ENCODE measurements around the gene GCNT2.

GCNT2 gene

DNA sequence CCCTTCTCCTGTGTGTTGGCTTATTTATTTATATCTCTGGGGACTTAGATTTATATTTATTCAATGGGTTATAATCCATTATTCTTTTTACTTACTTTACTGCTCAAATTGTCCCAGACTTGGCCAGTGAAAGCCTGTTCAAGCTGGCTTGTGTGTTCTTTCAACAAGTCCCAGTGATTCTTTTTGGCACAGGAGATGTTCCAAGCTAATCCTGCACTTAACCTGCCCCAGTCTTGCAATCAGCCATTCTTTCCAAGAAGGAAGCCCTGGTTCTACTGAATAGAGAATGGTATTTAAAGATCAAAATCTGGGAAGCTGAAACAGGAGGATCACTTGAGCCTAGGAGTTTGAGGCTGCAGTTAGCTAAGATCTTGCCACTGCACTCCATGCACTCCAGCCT, 26.7 kb downstream of the GCNT2 start:
- DNase-seq (ENCODE audit: low read depth in 2 of 2) = no peak
- no peak overlapping the region for H3K4me3 ChIP-seq (replicated peaks in 1 of 2; ENCODE audit: low read depth in 2 of 2, low read length in 2 of 2)
- TF ChIP-seq, protein P1, sequence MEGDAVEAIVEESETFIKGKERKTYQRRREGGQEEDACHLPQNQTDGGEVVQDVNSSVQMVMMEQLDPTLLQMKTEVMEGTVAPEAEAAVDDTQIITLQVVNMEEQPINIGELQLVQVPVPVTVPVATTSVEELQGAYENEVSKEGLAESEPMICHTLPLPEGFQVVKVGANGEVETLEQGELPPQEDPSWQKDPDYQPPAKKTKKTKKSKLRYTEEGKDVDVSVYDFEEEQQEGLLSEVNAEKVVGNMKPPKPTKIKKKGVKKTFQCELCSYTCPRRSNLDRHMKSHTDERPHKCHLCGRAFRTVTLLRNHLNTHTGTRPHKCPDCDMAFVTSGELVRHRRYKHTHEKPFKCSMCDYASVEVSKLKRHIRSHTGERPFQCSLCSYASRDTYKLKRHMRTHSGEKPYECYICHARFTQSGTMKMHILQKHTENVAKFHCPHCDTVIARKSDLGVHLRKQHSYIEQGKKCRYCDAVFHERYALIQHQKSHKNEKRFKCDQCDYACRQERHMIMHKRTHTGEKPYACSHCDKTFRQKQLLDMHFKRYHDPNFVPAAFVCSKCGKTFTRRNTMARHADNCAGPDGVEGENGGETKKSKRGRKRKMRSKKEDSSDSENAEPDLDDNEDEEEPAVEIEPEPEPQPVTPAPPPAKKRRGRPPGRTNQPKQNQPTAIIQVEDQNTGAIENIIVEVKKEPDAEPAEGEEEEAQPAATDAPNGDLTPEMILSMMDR (IDR thresholded peaks at IDR 0.05; ENCODE audit: low read depth, low read length) = no peak

DNA sequence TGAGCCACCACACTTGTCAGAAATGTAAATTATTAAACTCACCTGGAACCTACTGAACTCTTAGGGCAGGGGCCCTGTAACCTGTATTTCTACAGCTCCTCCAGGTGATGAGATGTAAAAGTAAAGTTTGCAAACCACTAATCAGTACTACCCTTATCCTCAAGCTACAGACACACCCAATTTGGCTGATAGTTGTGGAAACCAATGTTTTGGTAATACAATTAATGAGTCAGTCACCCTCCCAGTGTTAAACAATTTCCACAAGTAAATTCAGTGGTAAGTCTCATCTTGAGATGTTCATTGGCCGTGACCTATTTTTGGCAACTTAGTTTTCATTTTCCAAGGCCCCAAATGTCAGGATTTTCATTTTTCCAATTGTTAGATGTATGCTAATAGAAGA, 29.6 kb downstream of the GCNT2 start:
- no peak for DNase-seq (ENCODE audit: low read depth in 2 of 2)
- TF ChIP-seq, protein P1 (IDR thresholded peaks at IDR 0.05; ENCODE audit: low read depth, low read length) = no peak
- no peak overlapping the region for H3K4me3 ChIP-seq (replicated peaks in 1 of 2; ENCODE audit: low read depth in 2 of 2, low read length in 2 of 2)

DNA sequence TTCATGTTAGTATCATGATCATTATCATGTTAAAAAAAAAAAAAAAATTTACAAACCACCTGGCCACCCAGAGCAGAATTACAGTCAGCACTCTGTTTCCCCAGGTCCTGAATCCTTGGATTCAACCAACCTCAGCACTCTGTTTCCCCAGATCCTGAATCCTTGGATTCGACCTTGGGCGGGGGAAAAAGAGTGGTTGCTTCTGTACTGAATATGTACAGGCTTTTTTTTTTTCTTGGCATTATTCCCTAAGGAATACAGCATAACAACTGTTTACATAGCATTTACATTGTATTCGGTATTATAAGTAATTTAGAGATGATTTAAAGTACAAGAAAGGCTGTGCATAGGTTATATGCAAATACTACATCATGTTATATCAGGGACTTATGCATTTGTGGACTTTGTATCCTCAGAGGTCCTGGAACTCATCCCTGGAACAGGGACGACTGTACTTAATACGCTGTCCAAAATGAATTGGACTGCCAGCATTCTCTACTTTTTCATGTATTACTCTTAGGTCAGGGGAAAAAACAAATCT, 31.2 kb downstream of the GCNT2 start:
- no peak for DNase-seq (ENCODE audit: low read depth in 2 of 2)
- TF ChIP-seq, protein P1 (IDR thresholded peaks at IDR 0.05; ENCODE audit: low read depth, low read length) = no peak
- no peak overlapping the region for H3K4me3 ChIP-seq (replicated peaks in 1 of 2; ENCODE audit: low read depth in 2 of 2, low read length in 2 of 2)

DNA sequence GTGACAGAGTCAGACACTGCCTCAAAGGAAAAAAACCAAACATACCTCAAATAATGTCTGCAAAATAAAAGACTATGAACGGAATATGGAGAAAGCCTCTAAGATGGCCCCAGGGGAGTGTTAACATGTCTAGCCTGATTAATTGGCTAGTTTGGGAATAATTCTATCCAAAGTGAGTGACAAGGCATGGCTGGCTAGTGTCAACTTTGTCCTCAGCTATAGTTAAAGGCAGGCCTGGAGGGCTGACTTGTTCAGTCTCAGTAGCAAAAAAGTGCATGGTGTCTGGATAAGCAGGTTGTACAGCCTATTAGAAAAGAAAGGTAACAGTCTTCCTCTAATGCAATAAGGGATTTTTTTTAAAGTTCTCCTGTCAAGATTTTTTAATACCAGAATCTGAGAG, 32.7 kb downstream of the GCNT2 start:
- H3K4me3 ChIP-seq (replicated peaks in 1 of 2; ENCODE audit: low read depth in 2 of 2, low read length in 2 of 2) = no peak overlapping the region
- TF ChIP-seq, protein P1 (IDR thresholded peaks at IDR 0.05; ENCODE audit: low read depth, low read length) = no peak
- no peak for DNase-seq (ENCODE audit: low read depth in 2 of 2)

DNA sequence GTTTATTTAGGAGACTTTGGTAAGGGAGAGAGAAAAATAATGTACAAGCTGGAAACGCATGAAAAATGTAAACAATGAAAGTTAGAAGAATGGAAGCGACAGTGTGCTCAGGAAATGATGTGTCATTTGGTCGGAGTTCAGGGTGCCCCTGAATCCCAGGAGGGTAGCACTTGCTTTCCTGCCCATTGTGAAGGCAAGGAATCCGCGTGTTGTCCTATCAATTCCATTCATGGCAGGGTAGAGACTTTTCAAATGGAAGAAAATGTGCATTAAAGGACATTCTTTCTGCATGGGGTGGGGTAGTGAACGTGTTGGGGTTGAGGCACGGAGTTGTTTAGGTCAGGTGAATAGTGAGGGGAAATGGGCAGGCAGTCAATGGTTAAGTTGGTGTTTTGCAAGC, 33.7 kb downstream of the GCNT2 start:
- H3K4me3 ChIP-seq (replicated peaks in 1 of 2; ENCODE audit: low read depth in 2 of 2, low read length in 2 of 2) = no peak overlapping the region
- TF ChIP-seq, protein P1 (IDR thresholded peaks at IDR 0.05; ENCODE audit: low read depth, low read length) = no peak
- no peak for DNase-seq (ENCODE audit: low read depth in 2 of 2)

DNA sequence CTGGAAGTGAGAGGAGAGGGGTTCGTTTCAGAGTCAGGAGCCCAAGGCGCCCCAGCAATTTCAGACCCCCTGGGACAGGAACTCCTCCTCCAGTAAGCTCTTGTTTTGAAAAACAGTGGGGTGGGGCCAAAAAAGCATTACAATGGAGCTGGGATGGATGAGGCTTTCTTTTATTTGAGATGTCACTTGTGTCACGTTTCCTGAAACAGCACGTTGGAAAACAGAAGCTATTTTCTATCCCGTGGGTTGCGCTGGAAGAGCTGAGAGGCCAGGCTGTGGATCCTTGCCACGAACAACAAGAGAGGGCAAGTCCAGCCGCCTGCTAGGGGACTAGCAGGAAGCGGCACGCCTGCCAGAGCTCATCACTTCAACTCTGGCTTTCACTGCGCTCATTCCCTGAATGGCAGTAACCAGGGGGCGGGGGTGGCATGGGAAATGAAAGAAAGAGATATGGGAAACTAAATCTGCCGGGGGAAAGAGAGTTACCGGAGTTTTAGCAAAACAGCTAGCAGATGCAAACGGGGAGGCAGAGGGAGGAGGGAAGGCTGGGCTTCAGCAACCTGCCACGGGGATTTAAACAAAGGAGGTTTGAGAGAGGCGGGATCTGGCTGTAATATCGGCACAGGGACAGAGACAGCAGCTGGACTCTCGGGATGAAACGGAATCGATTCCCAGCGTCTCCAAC, 34.6 kb downstream of the GCNT2 start:
- peak; percentile 2 to 32 for DNase-seq (ENCODE audit: low read depth in 2 of 2)
- TF ChIP-seq, protein P1 (IDR thresholded peaks at IDR 0.05; ENCODE audit: low read depth, low read length) = no peak
- H3K4me3 ChIP-seq (replicated peaks in 1 of 2; ENCODE audit: low read depth in 2 of 2, low read length in 2 of 2) = peak overlapping the region; percentile 14 to 27

DNA sequence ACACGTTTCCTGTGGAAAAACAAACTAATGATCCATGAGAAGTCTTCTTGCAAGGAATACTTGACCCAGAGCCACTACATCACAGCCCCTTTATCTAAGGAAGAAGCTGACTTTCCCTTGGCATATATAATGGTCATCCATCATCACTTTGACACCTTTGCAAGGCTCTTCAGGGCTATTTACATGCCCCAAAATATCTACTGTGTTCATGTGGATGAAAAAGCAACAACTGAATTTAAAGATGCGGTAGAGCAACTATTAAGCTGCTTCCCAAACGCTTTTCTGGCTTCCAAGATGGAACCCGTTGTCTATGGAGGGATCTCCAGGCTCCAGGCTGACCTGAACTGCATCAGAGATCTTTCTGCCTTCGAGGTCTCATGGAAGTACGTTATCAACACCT, 35.4 kb downstream of the GCNT2 start:
- no peak for DNase-seq (ENCODE audit: low read depth in 2 of 2)
- TF ChIP-seq, protein P1 (IDR thresholded peaks at IDR 0.05; ENCODE audit: low read depth, low read length) = no peak
- H3K4me3 ChIP-seq (replicated peaks in 1 of 2; ENCODE audit: low read depth in 2 of 2, low read length in 2 of 2) = no peak overlapping the region

All from cardiac fibroblast (primary cell).